ENCODE measurements around the gene VPS51. TPM values are rescaled to one million over a fixed set of nuclear protein-coding genes. Genes with fewer than 3 reads are reported as not detected.

Gene VPS51
- total and polyA plus RNA-seq, 4 donors: 69.6 to 164 (median 124) TPM

GRCh38 chr11:65089621-65090020 lies 6.4 kb upstream of the VPS51 start:
- no peak overlapping the region for H3K9ac ChIP-seq (ENCODE audit: insufficient read depth in 1 of 2, low read length in 2 of 2)
- peaks cover 0 to 9% (median 0%) of the 10 kb centered on the region in 5 donors for H3K4me1 ChIP-seq (ENCODE audit: control insufficient read depth in 5 of 5, insufficient read depth in 5 of 5, low read length in 5 of 5)
- no peaks in the 10 kb centered on the region for H3K9me3 ChIP-seq (ENCODE audit: control insufficient read depth in 4 of 4, insufficient read depth in 3 of 4, low read length in 3 of 4)
- DNase-seq (no peak), ATAC-seq (ENCODE audit: insufficient read depth, low FRiP score) (no peak)
- peaks cover 4 to 41% (median 16%) of the 10 kb centered on the region in 4 donors for H3K36me3 ChIP-seq (ENCODE audit: control insufficient read depth in 4 of 4, insufficient read depth in 4 of 4, low read length in 4 of 4)
- TF ChIP-seq, protein P1, sequence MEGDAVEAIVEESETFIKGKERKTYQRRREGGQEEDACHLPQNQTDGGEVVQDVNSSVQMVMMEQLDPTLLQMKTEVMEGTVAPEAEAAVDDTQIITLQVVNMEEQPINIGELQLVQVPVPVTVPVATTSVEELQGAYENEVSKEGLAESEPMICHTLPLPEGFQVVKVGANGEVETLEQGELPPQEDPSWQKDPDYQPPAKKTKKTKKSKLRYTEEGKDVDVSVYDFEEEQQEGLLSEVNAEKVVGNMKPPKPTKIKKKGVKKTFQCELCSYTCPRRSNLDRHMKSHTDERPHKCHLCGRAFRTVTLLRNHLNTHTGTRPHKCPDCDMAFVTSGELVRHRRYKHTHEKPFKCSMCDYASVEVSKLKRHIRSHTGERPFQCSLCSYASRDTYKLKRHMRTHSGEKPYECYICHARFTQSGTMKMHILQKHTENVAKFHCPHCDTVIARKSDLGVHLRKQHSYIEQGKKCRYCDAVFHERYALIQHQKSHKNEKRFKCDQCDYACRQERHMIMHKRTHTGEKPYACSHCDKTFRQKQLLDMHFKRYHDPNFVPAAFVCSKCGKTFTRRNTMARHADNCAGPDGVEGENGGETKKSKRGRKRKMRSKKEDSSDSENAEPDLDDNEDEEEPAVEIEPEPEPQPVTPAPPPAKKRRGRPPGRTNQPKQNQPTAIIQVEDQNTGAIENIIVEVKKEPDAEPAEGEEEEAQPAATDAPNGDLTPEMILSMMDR (IDR thresholded peaks at IDR 0.05; ENCODE audit: control extremely low read depth, extremely low read depth): no peak
- 90 to 93% methylated on average over 4 of the region's 4 CpGs for WGBS, 2 donors
- H3K27ac ChIP-seq (ENCODE audit: low read depth in 1 of 2, low read length in 1 of 2): no peak overlapping the region
- H3K27me3 ChIP-seq (ENCODE audit: control insufficient read depth in 3 of 3, insufficient read depth in 3 of 3, low read length in 2 of 3): no peaks in the 10 kb centered on the region
- H3K4me3 ChIP-seq: no peak overlapping the region

- TF ChIP-seq, protein P1 (IDR thresholded peaks at IDR 0.05; ENCODE audit: control extremely low read depth, extremely low read depth): no peak
- peaks cover 0 to 2% (median 0%) of the 10 kb centered on the region in 5 donors for H3K4me1 ChIP-seq (ENCODE audit: control insufficient read depth in 5 of 5, insufficient read depth in 5 of 5, low read length in 5 of 5)
- H3K36me3 ChIP-seq (ENCODE audit: control insufficient read depth in 4 of 4, insufficient read depth in 4 of 4, low read length in 4 of 4): peaks cover 4 to 38% (median 15%) of the 10 kb centered on the region in 4 donors
- 97 to 98% methylated on average over 4 of the region's 4 CpGs for WGBS, 2 donors
- no peak for DNase-seq
- no peak overlapping the region for H3K4me3 ChIP-seq
- H3K27me3 ChIP-seq (ENCODE audit: control insufficient read depth in 3 of 3, insufficient read depth in 3 of 3, low read length in 2 of 3): no peaks in the 10 kb centered on the region
- no peak overlapping the region for H3K27ac ChIP-seq (ENCODE audit: low read depth in 1 of 2, low read length in 1 of 2)
- ATAC-seq (ENCODE audit: insufficient read depth, low FRiP score): no peak
- no peaks in the 10 kb centered on the region for H3K9me3 ChIP-seq (ENCODE audit: control insufficient read depth in 4 of 4, insufficient read depth in 3 of 4, low read length in 3 of 4)
- H3K9ac ChIP-seq (ENCODE audit: insufficient read depth in 1 of 2, low read length in 2 of 2): no peak overlapping the region
Observed at GRCh38 chr11:65090628-65091027, 5.4 kb upstream of the VPS51 start.

DNA sequence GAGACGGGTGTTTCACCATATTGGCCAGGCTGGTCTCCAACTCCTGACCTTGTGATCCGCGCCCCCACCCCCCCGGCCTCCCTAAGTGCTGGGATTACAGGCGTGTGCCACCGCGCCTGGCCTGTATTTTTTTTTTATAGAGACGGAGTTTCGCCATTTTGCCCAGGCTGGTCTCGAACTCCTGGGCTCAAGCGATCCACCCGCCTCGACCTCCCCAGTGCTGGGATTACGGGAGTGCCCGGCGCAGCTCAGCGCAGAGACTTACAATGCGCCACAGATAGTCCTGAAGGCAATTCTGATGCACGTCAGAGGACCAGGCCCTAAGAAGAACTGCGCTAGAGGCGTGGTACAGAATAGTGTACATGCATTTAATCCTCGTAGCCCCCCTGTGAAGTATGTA lies 587 bp upstream of the VPS51 start:
- TF ChIP-seq, protein P1 (IDR thresholded peaks at IDR 0.05; ENCODE audit: control extremely low read depth, extremely low read depth): no peak
- 80 to 85% methylated on average over 22 of the region's 22 CpGs for whole genome bisulfite sequencing, 2 donors
- Histone ChIP-seq H3K36me3 (ENCODE audit: control insufficient read depth in 4 of 4, insufficient read depth in 4 of 4, low read length in 4 of 4) (peaks cover 0 to 3% (median under 1%) of the 10 kb centered on the region in 4 donors), H3K4me1 (ENCODE audit: control insufficient read depth in 5 of 5, insufficient read depth in 5 of 5, low read length in 5 of 5) (peaks cover 0 to 10% (median 6%) of the 10 kb centered on the region in 5 donors), H3K27me3 (ENCODE audit: control insufficient read depth in 3 of 3, insufficient read depth in 3 of 3, low read length in 2 of 3) (no peaks in the 10 kb centered on the region), H3K9ac (ENCODE audit: insufficient read depth in 1 of 2, low read length in 2 of 2) (no peak overlapping the region), H3K9me3 (ENCODE audit: control insufficient read depth in 4 of 4, insufficient read depth in 3 of 4, low read length in 3 of 4) (no peaks in the 10 kb centered on the region), H3K27ac (ENCODE audit: low read depth in 1 of 2, low read length in 1 of 2) (no peak overlapping the region), H3K4me3 (no peak overlapping the region)
- DNase-seq (no peak), ATAC-seq (ENCODE audit: insufficient read depth, low FRiP score) (no peak)

- no peaks in the 10 kb centered on the region for H3K9me3 ChIP-seq (ENCODE audit: control insufficient read depth in 4 of 4, insufficient read depth in 3 of 4, low read length in 3 of 4)
- ATAC-seq (ENCODE audit: insufficient read depth, low FRiP score): peak; percentile 4
- 34 to 57% methylated on average over 8 of the region's 8 CpGs for WGBS, 2 donors
- TF ChIP-seq, protein P1 (IDR thresholded peaks at IDR 0.05; ENCODE audit: control extremely low read depth, extremely low read depth): no peak
- peaks cover 0 to 10% (median 6%) of the 10 kb centered on the region in 5 donors for H3K4me1 ChIP-seq (ENCODE audit: control insufficient read depth in 5 of 5, insufficient read depth in 5 of 5, low read length in 5 of 5)
- no peaks in the 10 kb centered on the region for H3K27me3 ChIP-seq (ENCODE audit: control insufficient read depth in 3 of 3, insufficient read depth in 3 of 3, low read length in 2 of 3)
- H3K36me3 ChIP-seq (ENCODE audit: control insufficient read depth in 4 of 4, insufficient read depth in 4 of 4, low read length in 4 of 4): peaks cover 0 to 3% (median 0%) of the 10 kb centered on the region in 4 donors
- no peak for DNase-seq
- H3K4me3 ChIP-seq: peak overlapping the region; percentile 6
- peak overlapping the region; percentile 71 to 92 for H3K27ac ChIP-seq (ENCODE audit: low read depth in 1 of 2, low read length in 1 of 2)
- H3K9ac ChIP-seq (ENCODE audit: insufficient read depth in 1 of 2, low read length in 2 of 2): peak overlapping the region in 1 of 2 donors; percentile 55
Observed at GRCh38 chr11:65096926-65097325, 912 bp downstream of the VPS51 start.

Data from lung (tissue), 12 donors.